GM20000 (cell line): Measurements from ENCODE around the gene ARPC4.

ENCODE experiments used
- DNase-seq: peaks from one replicate; pipeline ENCODE4 v3.0.0; 2012; ENCODE audit warnings: low spot score
- CTCF ChIP-seq: IDR thresholded peaks from 2 replicates; pipeline ENCODE4 v1.5.1; 2012; ENCODE audit warnings: mild to moderate bottlenecking, control low read depth; ENCODE audit errors: extremely low read depth, missing control alignments

Gene ARPC4

GRCh38 chr3:9810846-9811245, 18.0 kb downstream of the ARPC4 start:
- TF ChIP-seq CTCF = no peak
- DNase-seq = no peak

- no peak for TF ChIP-seq CTCF
- DNase-seq = no peak
Observed at GRCh38 chr3:9812870-9813483, 20.1 kb downstream of the ARPC4 start.

- DNase-seq = no peak
- TF ChIP-seq CTCF = no peak
Observed at GRCh38 chr3:9815986-9816385, 23.1 kb downstream of the ARPC4 start.

GRCh38 chr3:9817436-9817835, 24.6 kb downstream of the ARPC4 start:
- no peak for TF ChIP-seq CTCF

GRCh38 chr3:9818666-9819335, 25.9 kb downstream of the ARPC4 start:
- no peak for TF ChIP-seq CTCF
- no peak for DNase-seq

More at GRCh38 chr3:9817436-9817835, 24.6 kb downstream of the ARPC4 start:
- DNase-seq = no peak

DNA sequence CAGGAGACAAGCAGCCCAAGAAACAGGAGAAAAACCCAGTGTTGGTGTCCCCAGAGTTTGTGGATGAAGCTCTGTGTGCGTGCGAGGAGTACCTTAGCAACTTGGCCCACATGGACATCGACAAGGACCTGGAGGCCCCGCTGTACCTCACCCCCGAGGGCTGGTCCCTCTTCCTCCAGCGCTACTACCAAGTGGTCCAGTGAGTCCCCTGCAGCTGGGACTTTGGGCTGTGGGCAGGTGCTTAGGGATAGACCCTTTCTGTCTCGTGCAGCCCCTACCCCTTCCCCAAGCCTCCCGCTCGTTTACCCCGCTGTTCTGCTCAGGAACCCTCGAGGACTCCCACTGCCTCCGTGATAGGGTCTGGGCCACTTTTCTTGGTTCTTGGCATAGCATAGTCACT, 27.7 kb downstream of the ARPC4 start:
- no peak for TF ChIP-seq CTCF

DNA sequence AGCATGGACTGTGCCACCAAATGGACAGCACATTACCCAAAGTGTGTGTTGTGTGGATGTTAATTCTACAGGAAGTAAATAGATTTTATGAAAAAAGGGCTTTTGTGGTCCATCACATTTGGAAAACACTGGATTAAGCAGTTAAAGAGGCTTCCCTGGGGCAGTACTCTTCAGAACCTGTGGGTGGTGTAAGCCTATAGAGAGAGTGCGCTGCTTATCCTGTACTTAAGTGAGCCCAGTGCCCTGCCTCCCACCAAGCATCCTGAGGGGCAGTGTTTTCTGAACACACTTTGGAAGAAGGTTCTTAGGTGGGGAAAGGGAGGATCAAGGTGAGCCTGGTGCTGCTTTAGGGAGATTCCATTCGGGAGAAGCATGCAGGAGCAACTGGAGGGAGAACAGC, 28.1 kb downstream of the ARPC4 start:
- DNase-seq = no peak
- no peak for TF ChIP-seq CTCF

More for the DNA sequence above, 27.7 kb downstream of the ARPC4 start:
- DNase-seq = no peak
